AG09309 (cell line): ENCODE data around the gene EZH2.

Source experiments
- DNase-seq: peaks from one replicate; pipeline ENCODE4 v3.0.0-alpha.2; 2010; ENCODE audit warnings: low read depth
- H3K4me3 ChIP-seq: 2 replicates; pipeline ENCODE4 v1.5.1; 2011; ENCODE audit warnings: mild to moderate bottlenecking, low read depth, low read length, moderate library complexity; ENCODE audit not compliant: control insufficient read depth
- CTCF ChIP-seq: IDR thresholded peaks from 2 replicates; pipeline ENCODE4 v1.5.1; 2011; ENCODE audit warnings: mild to moderate bottlenecking, low read depth, low read length, inconsistent platforms; ENCODE audit not compliant: insufficient read depth, control insufficient read depth; ENCODE audit errors: missing control alignments

Gene EZH2

GRCh38 chr7:148790850-148791249 is 93.2 kb downstream of the EZH2 start:
- DNase-seq: no peak
- no peak overlapping the region for H3K4me3 ChIP-seq
- no peak for TF ChIP-seq CTCF

- no peak for TF ChIP-seq CTCF
- no peak for DNase-seq
- H3K4me3 ChIP-seq: no peak overlapping the region
Observed at GRCh38 chr7:148790131-148790726, 93.9 kb downstream of the EZH2 start.

- H3K4me3 ChIP-seq: no peak overlapping the region
Observed at GRCh38 chr7:148789220-148789619, 94.9 kb downstream of the EZH2 start.

GRCh38 chr7:148787571-148788295 is 96.4 kb downstream of the EZH2 start:
- no peak overlapping the region for H3K4me3 ChIP-seq
- no peak for TF ChIP-seq CTCF

More at GRCh38 chr7:148789220-148789619, 94.9 kb downstream of the EZH2 start:
- TF ChIP-seq CTCF: no peak
- DNase-seq: no peak

GRCh38 chr7:148783801-148784527 is 100.1 kb downstream of the EZH2 start:
- no peak overlapping the region for H3K4me3 ChIP-seq
- no peak for TF ChIP-seq CTCF
- DNase-seq: no peak

More at GRCh38 chr7:148787571-148788295, 96.4 kb downstream of the EZH2 start:
- no peak for DNase-seq

- no peak for DNase-seq
Observed at GRCh38 chr7:148782757-148783456, 101.2 kb downstream of the EZH2 start.

More at GRCh38 chr7:148782757-148783456, 101.2 kb downstream of the EZH2 start:
- TF ChIP-seq CTCF: no peak
- H3K4me3 ChIP-seq: no peak overlapping the region
